Thyroid gland (tissue), 4 donors: Measurements from ENCODE around the gene SPTBN2. TPM values are rescaled to one million over a fixed set of nuclear protein-coding genes. Genes with fewer than 3 reads are reported as not detected.

Experiments
- DNase-seq, 2 donors: peaks; one replicate each; pipeline ENCODE4 v3.0.0-alpha.2; 2019
- H3K27ac ChIP-seq, 3 donors: fragments of 200-600 bp; sonication (generic); 1 replicate in 2 of 3; 2 replicates in 1 of 3; pipeline ENCODE4 v1.5.1; 2016 to 2019; ENCODE audit warnings: mild to moderate bottlenecking in 1 of 3, moderate library complexity in 1 of 3
- H3K27me3 ChIP-seq: fragments of 200-600 bp; sonication (generic); one replicate; pipeline ENCODE4 v1.5.1; 2019
- H3K36me3 ChIP-seq, 2 donors: fragments of 200-600 bp; sonication (generic); one replicate each; pipeline ENCODE4 v1.5.1; 2016 to 2019
- H3K4me1 ChIP-seq, 2 donors: fragments of 200-600 bp; sonication (generic); one replicate each; pipeline ENCODE4 v1.5.1; 2017 to 2019
- H3K4me3 ChIP-seq, 3 donors: fragments of 200-600 bp; sonication (generic); replicated peaks in 1 of 3; 1 replicate in 2 of 3; 2 replicates in 1 of 3; pipeline ENCODE4 v1.5.1; 2016; ENCODE audit warnings: mild to moderate bottlenecking in 1 of 3
- H3K9me3 ChIP-seq: fragments of 200-600 bp; sonication (generic); one replicate; pipeline ENCODE4 v1.5.1; 2017
- CTCF ChIP-seq, 6 experiments: fragments of 200-600 bp in 3 of 6; fragments of 450-650 bp in 3 of 6; sonication (generic) in 3 of 6; IDR thresholded peaks; one replicate each; pipeline ENCODE4 v1.5.1; 2016 to 2019; ENCODE audit warnings: antibody characterized with exemption in 6 of 6, mild to moderate bottlenecking in 2 of 6, inconsistent platforms in 1 of 6, moderate library complexity in 1 of 6
- POLR2A ChIP-seq, 2 donors: fragments of 450-650 bp; IDR thresholded peaks; one replicate each; pipeline ENCODE4 v1.6.1; 2017; ENCODE audit warnings: antibody characterized with exemption in 2 of 2, mild to moderate bottlenecking in 2 of 2, moderate library complexity in 1 of 2
- WGBS, 2 donors: methylation state at CpG; one replicate each; pipeline ENCODE4 v1.1.5; 2017; 5-methylcytosine and 5-hydroxymethylcytosine counted together
- intact Hi-C: fragments of 100-400 bp; cut with DNase I; formaldehyde crosslinking; loops from one replicate; pipeline ENCODE4 v1.15.1; 2023
- total RNA-seq, 4 donors: library from RNA; depleted of rRNA; stranded (reverse); fragments of >200 nt; gene quantifications; one replicate each; pipeline ENCODE4 v1.2.3, GENCODE V29; 2016

Gene SPTBN2
- total RNA-seq, 4 donors from 2014 or later = 0.25 to 1.6 (median 0.83) TPM

- Histone ChIP-seq H3K4me1 (no peaks in the 10 kb centered on the region), H3K36me3 (no peaks in the 10 kb centered on the region), H3K4me3 (no peak overlapping the region), H3K9me3 (no peaks in the 10 kb centered on the region), H3K27me3 (no peaks in the 10 kb centered on the region), H3K27ac (no peak overlapping the region)
- WGBS, 2 donors = 91 to 95% methylated on average over 10 of the region's 10 CpGs
- DNase-seq = no peak
- intact Hi-C loops = no loop called here
- TF ChIP-seq CTCF (IDR thresholded peaks at IDR 0.05) (no peak), POLR2A (IDR thresholded peaks at IDR 0.05) (no peak)
Observed at GRCh38 chr11:66701432-66702240, 27.4 kb downstream of the SPTBN2 start.

GRCh38 chr11:66700742-66701141 is 28.3 kb downstream of the SPTBN2 start:
- DNase-seq = no peak
- Histone ChIP-seq H3K4me3 (no peak overlapping the region), H3K9me3 (no peaks in the 10 kb centered on the region), H3K36me3 (no peaks in the 10 kb centered on the region), H3K27ac (no peak overlapping the region), H3K27me3 (no peaks in the 10 kb centered on the region), H3K4me1 (no peaks in the 10 kb centered on the region)
- TF ChIP-seq CTCF (IDR thresholded peaks at IDR 0.05) (no peak), POLR2A (IDR thresholded peaks at IDR 0.05) (no peak)
- 95 to 97% methylated on average over 15 to 26 of the region's 27 CpGs for WGBS, 2 donors
- intact Hi-C loops = no loop called here

- WGBS, 2 donors = 94 to 100% methylated on average over 7 to 12 of the region's 15 CpGs
- H3K4me3 ChIP-seq = no peak overlapping the region
- no peak overlapping the region for H3K27ac ChIP-seq
- no peaks in the 10 kb centered on the region for H3K27me3 ChIP-seq
- TF ChIP-seq CTCF (IDR thresholded peaks at IDR 0.05) = no peak
- no peak for TF ChIP-seq POLR2A (IDR thresholded peaks at IDR 0.05)
- intact Hi-C loops = no loop called here
- H3K36me3 ChIP-seq = no peaks in the 10 kb centered on the region
- H3K9me3 ChIP-seq = no peaks in the 10 kb centered on the region
- no peaks in the 10 kb centered on the region for H3K4me1 ChIP-seq
- no peak for DNase-seq
Observed at GRCh38 chr11:66700337-66700736, 28.7 kb downstream of the SPTBN2 start.

GRCh38 chr11:66698491-66698890 is 30.5 kb downstream of the SPTBN2 start:
- no peak overlapping the region for H3K27ac ChIP-seq
- no peaks in the 10 kb centered on the region for H3K9me3 ChIP-seq
- no peak for DNase-seq
- TF ChIP-seq POLR2A (IDR thresholded peaks at IDR 0.05) = no peak
- no peak for TF ChIP-seq CTCF (IDR thresholded peaks at IDR 0.05)
- no peaks in the 10 kb centered on the region for H3K27me3 ChIP-seq
- H3K36me3 ChIP-seq = no peaks in the 10 kb centered on the region
- H3K4me3 ChIP-seq = no peak overlapping the region
- intact Hi-C loops = no loop called here
- 90 to 97% methylated on average over 9 of the region's 9 CpGs for WGBS, 2 donors
- no peaks in the 10 kb centered on the region for H3K4me1 ChIP-seq

GRCh38 chr11:66697988-66698387 is 31.0 kb downstream of the SPTBN2 start:
- Histone ChIP-seq H3K4me3 (no peak overlapping the region), H3K4me1 (no peaks in the 10 kb centered on the region), H3K27me3 (no peaks in the 10 kb centered on the region), H3K27ac (no peak overlapping the region), H3K9me3 (no peaks in the 10 kb centered on the region), H3K36me3 (no peaks in the 10 kb centered on the region)
- intact Hi-C loops = no loop called here
- no peak for DNase-seq
- TF ChIP-seq POLR2A (IDR thresholded peaks at IDR 0.05) (no peak), CTCF (IDR thresholded peaks at IDR 0.05) (no peak)
- WGBS, 2 donors = 90 to 94% methylated on average over 6 of the region's 6 CpGs
